GM12878 (cell line): ENCODE data around the gene CHRM5. TPM values are rescaled to one million over a fixed set of nuclear protein-coding genes. Genes with fewer than 3 reads are reported as not detected.

Source experiments
- ATAC-seq: fragments of 200-7000 bp; cut with Tn5 transposase; 3 replicates; pipeline ENCODE4 v1.9.1; 2020; ENCODE audit warnings: mild to moderate bottlenecking, moderate library complexity
- BruUV-seq: library from RNA; stranded (reverse); fragments of 400-500 nt; replicated peaks from 2 replicates; lab custom pipeline; 2021; lab: Mats Ljungman, UMichigan
- CTCF ChIA-PET: fragments of 300-600 bp; sonication (Branson Sonifier 250); formaldehyde crosslinking; extraction: SDS; loops from one replicate; lab custom pipeline; 2021; ENCODE audit warnings: inconsistent platforms; lab: Yijun Ruan, JAX
- POLR2A ChIA-PET: fragments of 350-600 bp; formaldehyde crosslinking; extraction: SDS; loops from one replicate; lab custom pipeline; 2021; ENCODE audit warnings: inconsistent platforms; lab: Charles Lee
- RAD21 ChIA-PET: fragments of 300-600 bp; sonication (Branson Sonifier 250); formaldehyde crosslinking; loops from one replicate; lab custom pipeline; 2023; ENCODE audit warnings: antibody characterized with exemption; ENCODE audit not compliant: unreplicated experiment; lab: Charles Lee
- SMC1A ChIA-PET: fragments of 300-600 bp; sonication (Branson Sonifier 250); formaldehyde crosslinking; loops from one replicate; lab custom pipeline; 2023; ENCODE audit not compliant: unreplicated experiment, uncharacterized antibody; lab: Charles Lee
- DNase-seq: peaks from one replicate; pipeline ENCODE4 v3.0.0-alpha.2; 2011; ENCODE audit warnings: low read depth, low spot score
- FAIRE-seq: peaks from 3 replicates; lab custom pipeline; 2011; peaks lifted over from hg19 to GRCh38; lab: Jason Lieb, UNC
- H2AFZ ChIP-seq: 2 replicates; pipeline ENCODE4 v1.6.0; 2011; ENCODE audit warnings: low read depth, low read length, control low read depth; ENCODE audit not compliant: control insufficient read depth
- H3K27ac ChIP-seq: 2 replicates; pipeline ENCODE4 v1.5.1; 2011; ENCODE audit warnings: control low read depth; ENCODE audit not compliant: control insufficient read depth, insufficient read depth
- H3K27me3 ChIP-seq, 2 experiments: replicated peaks in 1 of 2; 2 replicates each; pipeline versions ENCODE4 v1.6.0 to v1.6.1; 2011; ENCODE audit warnings: low read length in 1 of 2; ENCODE audit not compliant: control insufficient read depth in 2 of 2, insufficient read depth in 2 of 2
- H3K36me3 ChIP-seq, 2 experiments: 2 replicates each; pipeline ENCODE4 v1.5.1; 2011; ENCODE audit warnings: low read length in 1 of 2; ENCODE audit not compliant: control insufficient read depth in 2 of 2, insufficient read depth in 2 of 2
- H3K4me1 ChIP-seq: 2 replicates; pipeline ENCODE4 v1.6.1; 2011; ENCODE audit warnings: mild to moderate bottlenecking, low read length, moderate library complexity, mixed read lengths; ENCODE audit not compliant: control insufficient read depth, insufficient read depth
- H3K4me2 ChIP-seq: 2 replicates; pipeline ENCODE4 v1.6.0; 2011; ENCODE audit warnings: control low read depth; ENCODE audit not compliant: control insufficient read depth, insufficient read depth
- H3K4me3 ChIP-seq: fragments of 200-600 bp; sonication (generic); 2 replicates; pipeline ENCODE4 v1.5.1; 2016
- H3K79me2 ChIP-seq: 2 replicates; pipeline ENCODE4 v1.6.0; 2011; ENCODE audit warnings: low read length; ENCODE audit not compliant: control insufficient read depth, insufficient read depth
- H3K9ac ChIP-seq: 2 replicates; pipeline ENCODE4 v1.8.0; 2011; ENCODE audit warnings: low read length, control low read depth, mixed read lengths; ENCODE audit not compliant: control insufficient read depth, insufficient read depth
- H3K9me3 ChIP-seq: replicated peaks from 3 replicates; pipeline ENCODE4 v1.5.1; 2011; ENCODE audit warnings: mild to moderate bottlenecking, low read length; ENCODE audit not compliant: control insufficient read depth, insufficient read depth
- H4K20me1 ChIP-seq: 2 replicates; pipeline ENCODE4 v1.6.0; 2011; ENCODE audit not compliant: control insufficient read depth, insufficient read depth
- BHLHE40 ChIP-seq, 2 experiments: fragments of 450-650 bp in 1 of 2; IDR thresholded peaks; 2 replicates each; pipeline ENCODE4 v1.6.1; 2011 to 2017; ENCODE audit warnings: low read depth in 2 of 2, borderline replicate concordance in 1 of 2, improper control_type of control experiment in 1 of 2, low read length in 1 of 2, mild to moderate bottlenecking in 1 of 2
- CREB1 ChIP-seq: IDR thresholded peaks from 2 replicates; pipeline ENCODE4 v1.6.1; 2012; ENCODE audit warnings: low read depth, mild to moderate bottlenecking, inconsistent platforms
- E2F4 ChIP-seq: IDR thresholded peaks from 2 replicates; pipeline ENCODE4 v1.6.1; 2012; ENCODE audit warnings: low read depth, low read length, improper control_type of control experiment
- MEF2B ChIP-seq: fragments of 450-650 bp; IDR thresholded peaks from 2 replicates; pipeline ENCODE4 v1.6.1; 2018; ENCODE audit warnings: mild to moderate bottlenecking, moderate library complexity; ENCODE audit not compliant: partially characterized antibody, poor library complexity, severe bottlenecking
- RELA ChIP-seq: fragments of 450-650 bp; IDR thresholded peaks from 2 replicates; pipeline ENCODE4 v1.8.0; 2014; ENCODE audit warnings: borderline replicate concordance; ENCODE audit not compliant: partially characterized antibody
- SIN3A ChIP-seq: IDR thresholded peaks from 2 replicates; pipeline ENCODE4 v1.6.1; 2012; ENCODE audit warnings: low read depth, low read length, improper control_type of control experiment
- SREBF1 ChIP-seq: IDR thresholded peaks from 2 replicates; pipeline ENCODE4 v1.6.1; 2012; ENCODE audit warnings: mild to moderate bottlenecking, low read length
- STAT3 ChIP-seq: IDR thresholded peaks from 2 replicates; pipeline ENCODE4 v1.6.1; 2011; ENCODE audit warnings: low read depth, low read length, improper control_type of control experiment
- SUZ12 ChIP-seq: fragments of 200-600 bp; sonication (generic); IDR thresholded peaks from one replicate; pipeline ENCODE4 v1.6.1; 2018; ENCODE audit warnings: antibody characterized with exemption, mild to moderate bottlenecking; ENCODE audit not compliant: unreplicated experiment
- TAF1 ChIP-seq: IDR thresholded peaks from 2 replicates; pipeline ENCODE4 v1.6.1; 2011; ENCODE audit warnings: mild to moderate bottlenecking, low read depth, low read length, borderline replicate concordance
- USF2 ChIP-seq: IDR thresholded peaks from 2 replicates; pipeline ENCODE4 v1.6.1; 2011; ENCODE audit warnings: low read depth, low read length, improper control_type of control experiment, borderline replicate concordance
- ZNF592 ChIP-seq: fragments of 450-650 bp; IDR thresholded peaks from 2 replicates; pipeline ENCODE4 v1.6.1; 2017; ENCODE audit warnings: mild to moderate bottlenecking, moderate library complexity
- ZNF687 ChIP-seq: fragments of 450-650 bp; IDR thresholded peaks from 2 replicates; pipeline ENCODE4 v1.6.1; 2017; ENCODE audit warnings: mild to moderate bottlenecking, moderate library complexity
- WGBS: methylation state at CpG from one replicate; pipeline ENCODE4 v1.1.6; 2016; ENCODE audit warnings: low lambda C conversion rate; ENCODE audit not compliant: insufficient replicate concordance, insufficient coverage; ENCODE audit errors: missing lambda C conversion rate; 5-methylcytosine and 5-hydroxymethylcytosine counted together
- in situ Hi-C: fragments of 300-500 bp; cut with MboI; formaldehyde crosslinking; loops from 9 replicates; pipeline ENCODE4 v1.14.3; 2018; ENCODE audit warnings: mixed read lengths
- intact Hi-C: fragments of 100-400 bp; cut with micrococcal nuclease; formaldehyde crosslinking; loops from one replicate; pipeline ENCODE4 v1.14.2; 2022; ENCODE audit not compliant: unreplicated experiment
- polyA plus RNA-seq, 11 experiments: library from polyadenylated mRNA; depleted of rRNA in 4 of 11; unstranded in 6 of 11; stranded (reverse) in 5 of 11; fragments of >200 nt; fragmentation: Nextera tagmentation in 4 of 11; fragmentation: Illumina TruSeq in 1 of 11; extraction: Ambion mirVana in 4 of 11; extraction: Trizol in 1 of 11; gene quantifications; 1 replicate in 1 of 11; 2 replicates in 10 of 11; pipeline versions ENCODE4 v1.2.1 to v1.2.3, GENCODE V29; 2011 to 2016; ENCODE audit warnings: inconsistent platforms in 2 of 11, missing spikeins in 2 of 11, low read depth in 1 of 11
- total RNA-seq, 4 experiments: library from RNA; depleted of rRNA in 3 of 4; stranded (reverse); fragments of >200 nt in 3 of 4; fragmentation: Illumina TruSeq in 1 of 4; extraction: Trizol in 1 of 4; gene quantifications; 2 replicates each; pipeline versions ENCODE4 v1.2.1 to v1.2.3, GENCODE V29; 2013 to 2021

Gene CHRM5
- total and polyA plus RNA-seq, 10 of the 15 experiments (the other 5 are each of a cell fraction or from before 2014, with no cell fraction given), result 0.01 to 0.10 (median 0.04) TPM; not detected in 6

GRCh38 chr15:33956397-33956796, 11.9 kb upstream of the CHRM5 start:
- ChIA-PET POLR2A (no interaction called here), RAD21 (no interaction called here), CTCF (interaction anchor here (1.4 kb wide), 1 partner anchor 221 kb away, joined by 4 read pairs; no protein-coding TSS in a partner anchor), SMC1A (no interaction called here)
- FAIRE-seq, result no peak
- Histone ChIP-seq H3K4me2 (no peak overlapping the region), H3K27me3 (no peaks in the 10 kb centered on the region), H2AFZ (no peak overlapping the region), H3K36me3 (no peaks in the 10 kb centered on the region), H3K9ac (no peak overlapping the region), H3K27ac (no peak overlapping the region), H3K4me1 (no peaks in the 10 kb centered on the region), H3K9me3 (no peaks in the 10 kb centered on the region), H3K79me2 (no peaks in the 10 kb centered on the region), H3K4me3 (no peak overlapping the region), H4K20me1 (no peaks in the 10 kb centered on the region)
- WGBS, result 4% methylated on average over 1 of the region's 1 CpG
- TF ChIP-seq SUZ12 (no peak), BHLHE40 (IDR thresholded peaks at IDR 0.05; ENCODE audit: borderline replicate concordance in 1 of 2, low read depth in 2 of 2, low read length in 1 of 2) (no peak), STAT3 (no peak), CREB1 (no peak), ZNF687 (no peak), ZNF592 (no peak), TAF1 (no peak), SREBF1 (no peak), RELA (no peak), MEF2B (no peak), USF2 (no peak), SIN3A (no peak), E2F4 (no peak)
- ATAC-seq, result peak; percentile 21; the same call in 1 of the 3 replicates
- no peak for DNase-seq
- BruUV-seq, result no TSS peak
- in situ Hi-C loops (no loop called here), intact Hi-C loops (no loop called here)
